Upper lobe of right lung (tissue), 1 donor: ENCODE results near the gene WTAP. TPM values are rescaled to one million over a fixed set of nuclear protein-coding genes. Genes with fewer than 3 reads are reported as not detected.
"Not testable (repeated sequence)": the region's sequence is repeated elsewhere in the genome, so short reads cannot be mapped to it uniquely, and the experiment has no call there.

Source experiments
- ATAC-seq: fragments of 200-7000 bp; cut with Tn5 transposase; one replicate; pipeline ENCODE4 v1.9.1; 2020; ENCODE audit warnings: mild to moderate bottlenecking, moderate library complexity
- DNase-seq: peaks from one replicate; pipeline ENCODE4 v3.0.0-alpha.2; 2020
- H3K27ac ChIP-seq: fragments of 200-600 bp; one replicate; pipeline ENCODE4 v1.8.0; 2022
- H3K27me3 ChIP-seq: fragments of 200-600 bp; one replicate; pipeline ENCODE4 v1.8.0; 2022; ENCODE audit warnings: mild to moderate bottlenecking
- H3K36me3 ChIP-seq: fragments of 200-600 bp; one replicate; pipeline ENCODE4 v1.8.0; 2022
- H3K4me1 ChIP-seq: fragments of 200-600 bp; one replicate; pipeline ENCODE4 v1.8.0; 2022
- H3K4me3 ChIP-seq: fragments of 200-600 bp; one replicate; pipeline ENCODE4 v1.8.0; 2022; ENCODE audit warnings: mild to moderate bottlenecking
- H3K9me3 ChIP-seq: fragments of 200-600 bp; one replicate; pipeline ENCODE4 v1.8.0; 2022
- intact Hi-C: fragments of 100-400 bp; cut with DNase I; formaldehyde crosslinking; loops from one replicate; pipeline ENCODE4 v1.11.0; 2022
- total RNA-seq: library from RNA; stranded (reverse); fragmentation: NEBNext Ultra II Directional; extraction: Animal tissue kit (Norgen Biotek cat#: 25700); gene quantifications from one replicate; pipeline ENCODE4 v1.2.1, GENCODE V29; 2021
- TF ChIP-seq, protein P1 (sequence below): fragments of 200-600 bp; IDR thresholded peaks from one replicate; pipeline ENCODE4 v1.8.0; 2022; ENCODE audit warnings: antibody characterized with exemption
- donor health status: DM: no; HTN: yes; CAD: no; lungs with severe emphysema.

Gene WTAP
- total RNA-seq, 1 donor from 2014 or later: 77.4 TPM

- peaks cover 62% of the 10 kb centered on the region for H3K36me3 ChIP-seq
These were observed 61.6 kb downstream of the WTAP start for GRCh38 chr6:159788753-159789376.

GRCh38 chr6:159789377-159790148 is 62.3 kb downstream of the WTAP start, which contains the start of gene TCP1:
Gene TCP1, minus strand, starts transcription at chr6:159789602. Its CDS starts 134 bp downstream, at chr6:159789468.
- peak within 1 kb of the TSS; percentile 98 for H3K4me3 ChIP-seq
- no peaks in the 10 kb centered on the region for H3K9me3 ChIP-seq
- peak; percentile 99 for DNase-seq
- intact Hi-C loops: no loop called here
- ATAC-seq: peak; percentile 93
- H3K27ac ChIP-seq: peak within 1 kb of the TSS; percentile 90
- TF ChIP-seq, protein P1, sequence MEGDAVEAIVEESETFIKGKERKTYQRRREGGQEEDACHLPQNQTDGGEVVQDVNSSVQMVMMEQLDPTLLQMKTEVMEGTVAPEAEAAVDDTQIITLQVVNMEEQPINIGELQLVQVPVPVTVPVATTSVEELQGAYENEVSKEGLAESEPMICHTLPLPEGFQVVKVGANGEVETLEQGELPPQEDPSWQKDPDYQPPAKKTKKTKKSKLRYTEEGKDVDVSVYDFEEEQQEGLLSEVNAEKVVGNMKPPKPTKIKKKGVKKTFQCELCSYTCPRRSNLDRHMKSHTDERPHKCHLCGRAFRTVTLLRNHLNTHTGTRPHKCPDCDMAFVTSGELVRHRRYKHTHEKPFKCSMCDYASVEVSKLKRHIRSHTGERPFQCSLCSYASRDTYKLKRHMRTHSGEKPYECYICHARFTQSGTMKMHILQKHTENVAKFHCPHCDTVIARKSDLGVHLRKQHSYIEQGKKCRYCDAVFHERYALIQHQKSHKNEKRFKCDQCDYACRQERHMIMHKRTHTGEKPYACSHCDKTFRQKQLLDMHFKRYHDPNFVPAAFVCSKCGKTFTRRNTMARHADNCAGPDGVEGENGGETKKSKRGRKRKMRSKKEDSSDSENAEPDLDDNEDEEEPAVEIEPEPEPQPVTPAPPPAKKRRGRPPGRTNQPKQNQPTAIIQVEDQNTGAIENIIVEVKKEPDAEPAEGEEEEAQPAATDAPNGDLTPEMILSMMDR: no peak
- peaks cover 31% of the 10 kb centered on the region for H3K4me1 ChIP-seq
- no peaks in the 10 kb centered on the region for H3K27me3 ChIP-seq
- peaks cover 59% of the 10 kb centered on the region for H3K36me3 ChIP-seq

More at GRCh38 chr6:159788753-159789376, 61.6 kb downstream of the WTAP start:
- Histone ChIP-seq H3K4me3 (peak overlapping the region; percentile 98), H3K9me3 (no peaks in the 10 kb centered on the region), H3K27ac (peak overlapping the region; percentile 90), H3K27me3 (no peaks in the 10 kb centered on the region), H3K4me1 (peaks cover 31% of the 10 kb centered on the region)
- intact Hi-C loops: no loop called here
- ATAC-seq (no peak), DNase-seq (peak; percentile 73)
- TF ChIP-seq, protein P1: no peak

DNA sequence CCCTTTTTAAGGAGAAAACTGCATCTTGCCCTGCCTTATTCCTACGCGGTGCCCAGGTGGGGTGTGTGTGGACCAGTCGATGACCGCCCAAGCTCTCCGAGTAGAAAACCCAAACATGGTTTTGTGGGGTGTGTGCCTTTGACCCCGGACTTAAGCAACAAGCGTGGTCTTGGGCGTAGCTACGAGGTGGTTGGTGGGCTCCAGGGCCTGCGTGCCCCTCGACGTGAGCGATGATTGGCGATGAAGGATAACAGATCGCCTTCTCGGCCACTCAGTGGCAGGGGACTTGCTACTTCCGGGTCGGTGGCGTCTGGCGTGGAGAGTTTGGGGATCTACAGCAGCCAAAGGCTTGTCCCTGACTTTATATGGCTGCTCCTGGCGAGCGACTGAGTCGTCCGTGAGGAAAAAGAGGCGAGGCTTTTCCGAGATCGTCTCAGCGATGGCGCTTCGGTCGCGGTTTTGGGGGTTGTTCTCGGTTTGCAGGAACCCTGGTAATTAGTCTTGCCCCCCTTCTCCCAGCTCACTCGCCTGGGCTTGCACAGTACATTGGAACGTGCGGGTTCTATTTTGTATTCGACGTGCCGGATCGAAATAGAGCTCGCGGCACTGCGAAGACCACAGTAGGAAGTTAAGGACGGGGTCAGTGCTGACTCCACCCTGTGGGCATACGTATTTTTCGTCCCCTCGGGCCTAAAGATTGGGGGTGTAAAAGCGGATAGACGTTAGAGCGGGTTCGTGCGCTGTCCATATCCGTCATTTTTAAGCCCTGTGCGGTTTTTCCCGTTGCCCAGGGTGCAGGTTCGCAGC is 63.0 kb downstream of the WTAP start, which contains the start of gene MRPL18:
TSS of gene MRPL18 (plus strand) at position 319 of the 807 bp plus-strand sequence. CDS start at position 440, 121 bp downstream.
- DNase-seq (peak; percentile 96), ATAC-seq (peak; percentile 92)
- intact Hi-C loops: no loop called here
- no peaks in the 10 kb centered on the region for H3K9me3 ChIP-seq
- TF ChIP-seq, protein P1: no peak
- no peaks in the 10 kb centered on the region for H3K27me3 ChIP-seq
- peak within 1 kb of the TSS; percentile 90 for H3K27ac ChIP-seq
- peaks cover 54% of the 10 kb centered on the region for H3K36me3 ChIP-seq
- peaks cover 31% of the 10 kb centered on the region for H3K4me1 ChIP-seq
- H3K4me3 ChIP-seq: peak within 1 kb of the TSS; percentile 98

- no peaks in the 10 kb centered on the region for H3K27me3 ChIP-seq
- peaks cover 37% of the 10 kb centered on the region for H3K4me1 ChIP-seq
- peaks cover 53% of the 10 kb centered on the region for H3K36me3 ChIP-seq
- no peak for DNase-seq
- TF ChIP-seq, protein P1: no peak
- no peaks in the 10 kb centered on the region for H3K9me3 ChIP-seq
- no peak for ATAC-seq
- peak overlapping the region; percentile 87 for H3K27ac ChIP-seq
- peak overlapping the region; percentile 98 for H3K4me3 ChIP-seq
- intact Hi-C loops: no loop called here
These were observed 63.8 kb downstream of the WTAP start for GRCh38 chr6:159790956-159791598.

DNA sequence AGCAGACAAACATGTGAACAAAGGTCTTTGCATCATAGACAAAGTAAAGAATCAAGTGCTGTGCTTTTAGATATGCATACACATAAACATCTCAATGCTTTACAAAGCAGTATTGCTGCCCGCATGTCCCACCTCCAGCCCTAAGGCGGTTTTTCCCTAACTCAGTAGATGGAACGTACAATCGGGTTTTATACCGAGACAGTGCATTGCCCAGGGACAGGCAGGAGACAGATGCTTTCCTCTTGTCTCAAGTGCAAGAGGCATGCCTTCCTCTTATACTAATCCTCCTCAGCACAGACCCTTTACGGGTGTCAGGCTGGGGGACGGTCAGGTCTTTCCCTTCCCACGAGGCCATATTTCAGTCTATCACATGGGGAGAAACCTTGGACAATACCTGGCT is 67.7 kb downstream of the WTAP start:
- ATAC-seq, H3K4me3 ChIP-seq, intact Hi-C loops, H3K9me3 ChIP-seq, DNase-seq, H3K27me3 ChIP-seq: not testable (repeated sequence)
- Histone ChIP-seq H3K4me1 (peaks cover 21% of the 10 kb centered on the region), H3K36me3 (peaks cover 69% of the 10 kb centered on the region), H3K27ac (peak overlapping the region; percentile 36)
